ENCODE measurements around the gene ERBB2. TPM values are rescaled to one million over a fixed set of nuclear protein-coding genes. Genes with fewer than 3 reads are reported as not detected.

ERBB2 gene
- total and polyA plus RNA-seq, 2 of the 4 experiments (the other 2 are of a cell fraction): 28.7 to 33.3 TPM

- in situ Hi-C loops (cut with MboI; ENCODE audit: low sequenced_read_pairs) (no loop called here), dilution Hi-C loops (cut with HindIII; ENCODE audit: low sequenced_read_pairs, unreplicated experiment) (no loop called here), intact Hi-C loops (cut with micrococcal nuclease) (no loop called here)
- peak; percentile 46; the same call in 1 of the 2 replicates for ATAC-seq (ENCODE audit: low read depth)
- Histone ChIP-seq H3K79me1 (ENCODE audit: low read depth in 1 of 2, low read length in 2 of 2) (no peaks in the 10 kb centered on the region), H3K14ac (replicated peaks; ENCODE audit: low read depth, low read length) (no peak overlapping the region), H3K4me3 (ENCODE audit: insufficient read depth, low read depth, low read length) (no peak overlapping the region), H2BK20ac (ENCODE audit: low read depth, low read length) (no peak overlapping the region), H2AK9ac (replicated peaks; ENCODE audit: low read depth, low read length, poor library complexity) (no peak overlapping the region), H2BK5ac (ENCODE audit: low read depth, low read length, poor library complexity, severe bottlenecking) (no peak overlapping the region), H2BK120ac (ENCODE audit: low read depth, low read length) (no peak overlapping the region), H3K4me1 (ENCODE audit: control insufficient read depth, insufficient read depth, low read length) (no peaks in the 10 kb centered on the region), H3K56ac (ENCODE audit: extremely low read depth, insufficient read depth, low read length) (no peak overlapping the region), H3K36me3 (ENCODE audit: control insufficient read depth, insufficient read depth, low read length) (no peaks in the 10 kb centered on the region), H3K4ac (ENCODE audit: low read depth, low read length) (no peak overlapping the region), H3K4me2 (ENCODE audit: low read depth, low read length) (peak overlapping the region; percentile 54; the same call in 1 of the 2 replicates), H3K9me3 (ENCODE audit: control insufficient read depth, insufficient read depth, low read length) (peaks cover 7% of the 10 kb centered on the region), H4K20me1 (ENCODE audit: insufficient read depth, low read length) (no peaks in the 10 kb centered on the region), H3K23ac (ENCODE audit: low read depth, low read length) (peak overlapping the region; percentile 1; the same call in 1 of the 2 replicates), H3K9ac (ENCODE audit: low read depth, low read length) (no peak overlapping the region), H3K27ac (ENCODE audit: insufficient read depth, low read length) (no peak overlapping the region), H3K18ac (ENCODE audit: low read depth, low read length) (no peak overlapping the region), H3K9me1 (ENCODE audit: insufficient read depth, low read length) (no peaks in the 10 kb centered on the region), H4K91ac (ENCODE audit: insufficient read depth, low read depth, low read length) (no peak overlapping the region), H3K27me3 (ENCODE audit: control insufficient read depth, insufficient read depth, low read length) (peaks cover 44% of the 10 kb centered on the region), H4K8ac (ENCODE audit: low read depth in 2 of 2, low read length in 2 of 2) (no peak overlapping the region), H2AFZ (replicated peaks; ENCODE audit: low read length, poor library complexity) (no peak overlapping the region), H2AK5ac (ENCODE audit: low read depth, low read length) (no peak overlapping the region), H4K5ac (ENCODE audit: low read depth, low read length) (no peak overlapping the region), H2BK15ac (ENCODE audit: low read depth, low read length) (no peak overlapping the region)
- peak; percentile 35 for DNase-seq
- TF ChIP-seq FOS (IDR thresholded peaks at IDR 0.05; ENCODE audit: low read depth, low read length) (no peak), RCOR1 (IDR thresholded peaks at IDR 0.05; ENCODE audit: insufficient replicate concordance, low read length) (no peak), CTCF (conservative IDR thresholded peaks at IDR 0.05; ENCODE audit: low read depth, low read length) (no peak), MXI1 (IDR thresholded peaks at IDR 0.05; ENCODE audit: borderline replicate concordance, low read depth, low read length) (no peak), NFE2L2 (IDR thresholded peaks at IDR 0.05; ENCODE audit: low read depth, low read length) (no peak), MAZ (IDR thresholded peaks at IDR 0.05; ENCODE audit: borderline replicate concordance, low read depth, low read length) (no peak), POLR2A (IDR thresholded peaks at IDR 0.05; ENCODE audit: low read depth, low read length) (no peak), SMC3 (IDR thresholded peaks at IDR 0.05; ENCODE audit: low read depth, low read length) (no peak), ELK1 (IDR thresholded peaks at IDR 0.05; ENCODE audit: borderline replicate concordance, low read depth, low read length) (no peak), USF2 (IDR thresholded peaks at IDR 0.05; ENCODE audit: low read depth, low read length) (no peak), MAFK (IDR thresholded peaks at IDR 0.05; ENCODE audit: low read depth, low read length) (no peak), CEBPB (IDR thresholded peaks at IDR 0.05; ENCODE audit: low read depth, low read length) (no peak), RAD21 (IDR thresholded peaks at IDR 0.05; ENCODE audit: low read length) (no peak), CHD1 (IDR thresholded peaks at IDR 0.05; ENCODE audit: low read depth, low read length) (no peak), RFX5 (IDR thresholded peaks at IDR 0.05; ENCODE audit: low read depth, low read length) (no peak), BHLHE40 (IDR thresholded peaks at IDR 0.05; ENCODE audit: low read depth, low read length) (no peak)
- BruUV-seq (replicated peaks): no TSS peak
- ChIA-PET CTCF (no interaction called here), POLR2A (ENCODE audit: unreplicated experiment) (no interaction called here)
- no CpG with 5 or more reads among the region's 5 CpGs for WGBS, 2 experiments (ENCODE audit: extremely low coverage in 2 of 2, insufficient read length in 1 of 2)
Observed at GRCh38 chr17:39763051-39763820, 63.4 kb downstream of the ERBB2 start.

Data from IMR-90 (cell line).